IPS-18c (cell line): ENCODE data around the gene VAMP5.
A peak's percentile ranks its signal among the peaks of the same experiment; 100 is the strongest.
"Not testable (repeated sequence)": the region's sequence is repeated elsewhere in the genome, so short reads cannot be mapped to it uniquely, and the experiment has no call there.

ENCODE experiments used
- H3K4me3 ChIP-seq: 2 replicates; pipeline ENCODE4 v1.7.0; 2013; ENCODE audit warnings: low read depth, mild to moderate bottlenecking, low read length, moderate library complexity; ENCODE audit not compliant: insufficient read depth
- H3K9me3 ChIP-seq: one replicate; pipeline ENCODE4 v1.6.1; 2013; ENCODE audit warnings: mild to moderate bottlenecking, low read length, moderate library complexity; ENCODE audit not compliant: control insufficient read depth, insufficient read depth

Gene VAMP5

DNA sequence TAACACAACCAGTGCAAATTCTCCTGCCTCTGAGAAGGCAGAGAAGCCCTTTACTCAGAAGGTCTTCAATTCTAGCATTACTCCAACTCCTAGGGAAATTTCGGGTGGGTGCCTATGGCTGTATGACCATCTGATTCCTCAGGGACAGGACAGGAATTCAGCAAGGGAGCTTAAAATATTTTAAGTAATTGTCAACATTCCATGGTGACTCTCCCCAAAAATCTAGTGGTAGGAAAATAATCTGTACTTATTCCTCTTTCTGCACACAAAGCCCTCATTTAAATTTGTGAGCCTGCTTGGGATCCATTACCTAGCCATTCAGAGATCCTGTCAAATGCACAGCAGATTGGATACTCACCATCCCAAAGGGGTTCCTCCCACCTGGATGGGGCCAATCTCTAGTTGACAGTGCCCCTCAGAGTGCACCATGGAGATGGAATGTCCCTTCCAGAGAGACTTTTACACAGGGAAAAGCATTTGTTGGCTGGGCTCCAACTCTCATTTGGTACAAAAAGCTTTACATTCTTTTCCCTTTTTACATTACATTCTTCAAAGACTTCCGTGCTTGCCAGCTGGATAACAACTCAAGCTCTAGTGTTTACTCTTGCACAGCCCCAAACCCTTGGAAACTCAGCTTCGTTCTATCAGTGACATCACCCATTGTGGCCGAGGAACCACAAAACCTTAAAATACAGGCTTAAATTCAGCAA lies 21.3 kb downstream of the VAMP5 start:
- Histone ChIP-seq H3K4me3 (no peak overlapping the region), H3K9me3 (no peaks in the 10 kb centered on the region)

DNA sequence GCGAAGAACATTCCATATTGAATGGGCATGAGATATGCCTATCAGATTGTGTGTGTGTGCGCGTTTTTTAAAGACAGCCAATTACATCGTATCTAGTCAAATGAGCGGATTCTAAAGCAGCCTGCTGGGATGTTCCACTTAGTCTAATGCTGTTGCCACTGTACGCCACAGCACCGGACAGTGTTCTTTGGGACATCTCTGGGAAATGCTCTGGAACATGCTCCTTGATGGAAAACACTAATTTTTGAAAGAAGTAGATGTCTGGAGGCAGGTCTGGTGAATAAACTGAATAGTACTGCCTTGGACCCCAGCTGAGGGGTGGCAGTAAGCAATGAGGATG lies 21.9 kb downstream of the VAMP5 start:
- H3K4me3 ChIP-seq, result no peak overlapping the region

DNA sequence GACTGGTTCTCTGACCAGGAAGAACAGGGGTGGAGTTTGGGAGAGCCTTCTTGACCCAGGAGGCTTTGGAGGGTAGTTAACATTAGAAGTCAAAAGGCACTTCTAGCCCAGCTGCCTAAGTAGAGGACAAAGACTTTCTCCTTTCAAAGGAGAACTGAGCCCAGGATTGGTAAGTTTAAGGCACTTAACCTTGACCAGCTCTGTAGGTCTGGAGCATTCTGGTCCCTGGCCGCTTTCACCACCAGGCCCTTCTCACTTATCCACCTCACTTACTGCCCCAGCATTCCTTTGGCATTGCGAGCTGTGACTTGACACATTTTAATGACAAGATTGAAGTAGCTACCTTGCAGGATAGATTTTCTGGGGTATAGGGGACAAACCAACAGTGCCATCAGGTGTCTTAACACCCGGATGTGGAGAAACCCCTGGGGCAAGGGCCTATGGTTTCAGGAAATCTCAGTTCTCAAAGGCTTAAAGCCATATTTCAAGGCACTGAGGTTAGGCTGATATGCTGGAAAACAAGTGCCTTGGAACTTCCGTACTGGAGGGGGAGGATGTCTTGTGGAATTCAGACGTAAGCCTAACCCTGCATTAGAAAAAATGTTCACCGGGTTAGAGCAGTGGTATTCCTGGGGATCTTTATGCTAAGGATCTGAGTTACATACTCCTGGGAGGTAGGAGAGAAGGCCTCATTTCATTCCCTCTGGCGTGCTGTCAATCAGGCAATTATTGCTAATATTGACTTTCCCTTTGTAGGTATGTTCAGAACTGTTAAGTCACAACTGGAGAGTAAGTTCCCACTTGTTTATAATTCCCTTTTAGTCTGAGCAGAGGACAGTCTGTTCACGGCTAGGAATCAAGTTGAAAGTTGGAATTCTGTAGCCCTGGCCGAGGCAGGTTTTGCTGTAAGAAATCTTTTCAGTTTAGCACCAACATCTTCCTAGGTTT lies 23.3 kb downstream of the VAMP5 start:
- H3K9me3 ChIP-seq, result peaks cover 3% of the 10 kb centered on the region
- no peak overlapping the region for H3K4me3 ChIP-seq

More for the DNA sequence above, 21.9 kb downstream of the VAMP5 start:
- H3K9me3 ChIP-seq, result no peaks in the 10 kb centered on the region

DNA sequence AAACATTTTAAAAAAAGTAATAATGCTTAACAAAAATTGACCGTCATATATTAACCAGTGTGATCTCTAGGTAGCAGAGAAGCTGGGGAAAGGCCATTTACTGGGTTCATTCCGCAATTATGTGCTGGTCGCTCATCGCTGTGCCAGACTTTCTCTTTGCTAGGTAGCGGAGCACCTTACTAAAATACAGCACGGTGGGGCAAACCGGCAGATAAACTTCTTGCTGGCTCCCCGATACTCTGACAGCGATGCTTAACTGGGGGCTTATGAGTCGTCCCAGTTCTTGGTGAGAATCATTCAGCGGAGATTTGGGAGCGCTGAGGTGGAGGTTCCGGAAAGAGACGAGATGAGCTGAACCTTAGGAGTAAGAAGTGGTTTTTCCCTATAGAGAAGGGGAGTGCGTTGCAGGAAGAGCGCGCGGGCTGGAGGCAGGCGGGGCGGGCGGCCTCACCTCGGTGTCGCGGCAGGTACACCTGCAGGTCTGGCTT lies 27.0 kb downstream of the VAMP5 start:
- peak overlapping the region; percentile 90 for H3K4me3 ChIP-seq
- H3K9me3 ChIP-seq, result peaks cover 3% of the 10 kb centered on the region

DNA sequence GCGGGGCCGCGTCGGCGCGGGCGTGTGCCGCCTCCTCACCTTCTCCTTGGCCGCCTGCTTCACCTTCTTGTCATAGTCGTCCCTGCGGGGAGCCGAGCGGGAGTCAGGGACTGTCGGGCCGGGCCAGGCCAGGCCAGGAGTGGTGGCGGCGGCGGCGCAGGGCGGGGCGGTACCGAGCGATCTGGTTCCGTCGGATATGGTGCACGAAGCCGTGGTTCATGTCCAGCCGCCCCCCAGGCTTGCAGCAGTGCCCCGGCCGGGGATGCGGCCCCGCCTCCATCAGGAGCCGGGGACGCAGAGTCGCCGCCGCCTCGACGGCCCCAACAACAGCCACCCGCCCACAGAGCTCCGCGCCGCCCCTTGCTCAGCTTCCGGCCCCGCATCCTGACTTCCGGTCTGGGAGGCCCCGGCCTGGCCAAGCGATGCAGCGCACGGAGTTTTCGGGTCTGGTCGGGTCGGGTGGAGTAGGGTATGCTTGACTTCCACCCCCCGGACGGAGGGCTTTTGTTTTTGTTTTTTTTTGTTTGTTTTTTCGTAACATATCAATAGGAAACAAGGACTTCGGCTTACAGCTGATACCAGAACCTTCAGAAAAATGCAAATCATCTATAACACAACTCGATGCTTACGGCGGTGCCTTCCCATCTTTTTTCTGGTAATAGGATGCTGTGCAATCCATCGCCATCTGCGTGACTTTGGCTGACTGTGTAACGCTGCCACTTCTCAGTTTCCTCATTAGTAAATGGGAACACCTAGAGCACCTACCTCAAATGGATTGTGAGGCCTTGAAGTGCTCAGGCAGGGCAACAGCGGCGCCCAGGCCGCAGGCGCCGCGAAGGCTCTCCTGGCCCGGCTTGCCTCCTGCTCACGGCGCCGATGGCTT lies 27.7 kb downstream of the VAMP5 start, which contains the start of gene C2orf68:
Gene C2orf68, minus strand, starts transcription at position 362 of the 883 bp plus-strand sequence. Its CDS starts 82 bp downstream, at position 280.
- peak within 1 kb of the TSS; percentile 90 for H3K4me3 ChIP-seq
- peaks cover 3% of the 10 kb centered on the region for H3K9me3 ChIP-seq

DNA sequence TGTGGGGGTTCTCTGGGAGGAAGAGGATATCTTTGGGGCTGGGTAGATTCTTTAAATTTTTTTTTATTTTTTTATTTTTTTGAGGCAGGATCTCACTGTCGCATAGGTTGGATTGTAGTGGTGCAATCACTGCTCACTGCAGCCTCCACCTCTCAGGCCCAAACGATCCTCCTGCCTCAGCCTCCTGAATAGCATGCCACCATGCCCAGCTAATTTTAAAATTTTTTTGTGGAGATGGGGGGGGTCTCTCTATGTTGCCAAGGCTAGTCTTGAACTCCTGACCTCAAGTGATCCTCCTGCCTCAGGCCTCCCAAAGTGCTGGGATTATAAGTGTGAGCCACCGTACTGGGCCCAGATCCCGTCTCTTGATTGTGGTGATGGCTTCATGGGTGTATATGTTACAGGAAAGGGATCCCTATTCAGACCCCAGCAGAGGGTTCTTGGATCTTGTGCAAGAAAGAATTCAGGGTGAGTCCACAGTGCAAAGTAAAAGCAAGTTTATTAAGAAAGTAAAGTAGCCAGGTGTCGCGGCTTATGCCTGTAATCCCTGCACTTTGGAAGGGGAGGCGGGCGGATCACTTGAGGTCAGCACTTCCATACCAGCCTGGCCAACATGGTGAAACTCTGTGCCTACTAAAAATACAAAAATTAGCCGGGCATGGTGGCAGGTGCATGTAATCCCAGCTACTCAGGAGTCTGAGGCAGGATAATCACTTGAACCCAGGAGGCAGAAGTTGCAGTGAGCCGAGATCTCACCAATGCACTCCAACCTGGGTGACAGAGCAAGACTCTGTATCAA lies 29.7 kb downstream of the VAMP5 start:
- H3K9me3 ChIP-seq, result peaks cover 3% of the 10 kb centered on the region
- no peak overlapping the region for H3K4me3 ChIP-seq

DNA sequence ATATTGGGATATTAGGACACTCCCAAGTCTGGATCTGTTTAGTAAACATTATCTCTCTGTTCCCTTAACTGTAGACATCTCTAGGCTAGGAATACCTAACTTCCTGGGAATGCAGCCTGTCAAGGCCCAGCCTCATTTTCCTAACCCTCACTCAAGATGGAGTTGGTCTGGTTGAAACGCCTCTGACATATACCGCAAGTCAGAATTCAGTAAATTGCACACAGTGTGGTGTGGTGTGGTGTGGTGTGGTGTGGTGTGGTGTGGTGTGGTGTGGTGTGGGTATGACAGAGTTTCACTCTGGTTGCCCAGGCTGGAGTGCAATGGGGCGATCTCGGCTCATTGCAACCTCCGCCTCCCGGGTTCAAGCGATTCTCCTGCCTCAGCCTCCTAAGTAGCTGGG lies 30.5 kb downstream of the VAMP5 start:
- H3K9me3 ChIP-seq, H3K4me3 ChIP-seq: not testable (repeated sequence)

DNA sequence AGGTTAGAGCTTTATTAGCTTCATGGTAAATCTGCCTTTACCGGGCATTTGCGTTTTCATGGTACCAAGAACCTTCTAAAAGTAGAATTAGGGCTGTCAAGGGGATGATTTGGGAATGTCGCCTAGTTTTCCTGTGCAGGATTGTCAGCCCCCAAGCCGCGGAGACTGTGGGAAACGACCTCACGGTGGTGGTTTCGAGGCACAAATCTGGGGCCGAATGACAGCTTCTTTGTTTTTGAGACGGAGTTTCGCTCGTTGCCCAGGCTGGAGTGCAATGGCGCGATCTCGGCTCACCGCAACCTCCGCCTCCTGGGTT lies 31.1 kb downstream of the VAMP5 start:
- Histone ChIP-seq H3K4me3 (no peak overlapping the region), H3K9me3 (peaks cover 3% of the 10 kb centered on the region)

DNA sequence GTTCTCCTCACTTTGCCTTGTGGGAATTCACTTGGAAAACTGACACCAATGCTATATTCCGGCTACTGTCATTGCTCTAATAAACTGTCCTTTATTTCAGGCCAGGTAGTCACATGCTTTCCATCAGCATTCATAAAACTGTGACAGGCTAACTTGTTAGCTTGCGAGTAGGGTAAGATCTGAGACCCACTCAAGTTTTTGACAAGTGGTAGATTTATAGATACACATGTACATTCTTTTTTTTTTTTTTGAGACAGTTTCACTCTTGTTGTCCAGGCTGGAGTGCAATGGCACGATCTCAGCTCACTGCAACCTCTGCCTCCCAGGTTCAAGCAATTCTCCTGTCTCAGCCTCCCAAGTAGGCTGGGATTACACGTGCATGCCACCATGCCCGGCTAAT lies 33.5 kb downstream of the VAMP5 start:
- not testable (repeated sequence) for H3K4me3 ChIP-seq, H3K9me3 ChIP-seq

DNA sequence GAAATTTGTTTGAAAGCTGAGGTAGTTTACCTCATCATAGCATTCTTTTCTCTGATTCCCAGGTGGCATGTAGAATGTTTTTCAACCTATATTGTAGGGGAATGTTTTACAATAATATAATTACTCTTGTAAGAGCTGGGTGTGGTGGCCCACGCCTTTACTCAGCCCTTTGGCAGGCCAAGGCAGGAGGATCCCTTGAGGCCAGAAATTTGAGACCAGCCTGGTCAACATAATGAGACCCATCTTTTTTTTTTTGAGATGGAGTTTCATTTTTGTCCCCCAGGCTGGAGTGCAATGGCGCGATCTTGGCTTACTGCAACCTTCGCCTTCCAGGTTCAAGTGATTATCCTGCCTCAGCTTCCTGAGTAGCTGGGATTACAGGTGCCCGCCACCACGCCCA lies 35.4 kb downstream of the VAMP5 start:
- no peak overlapping the region for H3K4me3 ChIP-seq
- no peaks in the 10 kb centered on the region for H3K9me3 ChIP-seq

DNA sequence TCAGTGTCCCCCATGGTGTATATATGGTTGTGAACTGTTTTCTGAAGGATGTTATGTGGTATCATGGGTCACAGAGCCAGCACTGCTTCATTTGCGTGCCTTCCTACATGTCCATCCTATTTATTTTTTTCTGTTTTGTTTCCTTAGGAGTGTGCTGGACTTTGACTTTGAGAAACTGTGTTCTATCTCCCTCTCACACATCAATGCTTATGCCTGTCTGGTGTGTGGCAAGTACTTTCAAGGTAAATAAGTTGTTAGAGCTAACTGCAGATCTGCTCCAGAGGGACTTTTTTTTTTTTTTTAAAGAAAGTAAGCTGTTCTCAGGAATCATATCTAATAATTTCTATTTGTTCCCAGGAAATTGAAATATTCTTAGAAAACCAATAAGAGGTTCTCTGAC lies 37.1 kb downstream of the VAMP5 start:
- no peak overlapping the region for H3K4me3 ChIP-seq
- H3K9me3 ChIP-seq, result no peaks in the 10 kb centered on the region

DNA sequence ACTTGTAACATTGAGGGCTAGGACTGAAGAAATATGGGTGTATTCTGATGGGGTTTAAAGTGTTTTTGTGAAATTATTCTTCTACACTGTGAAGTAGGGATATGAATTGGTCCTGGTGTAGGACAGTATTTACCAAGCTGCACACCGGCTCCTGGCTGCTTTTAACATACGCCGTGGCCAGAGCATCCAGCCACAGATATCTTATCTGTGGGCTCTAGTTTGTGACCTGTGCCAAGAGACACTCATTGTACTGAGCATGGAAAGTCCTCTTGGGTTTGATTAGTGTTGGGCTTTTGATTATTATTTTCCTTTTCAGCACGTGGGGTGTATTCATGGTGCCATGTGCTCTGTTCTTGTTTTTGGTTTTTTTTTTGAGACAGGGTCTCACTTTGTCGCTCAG lies 39.8 kb downstream of the VAMP5 start:
- Histone ChIP-seq H3K9me3 (no peaks in the 10 kb centered on the region), H3K4me3 (no peak overlapping the region)

DNA sequence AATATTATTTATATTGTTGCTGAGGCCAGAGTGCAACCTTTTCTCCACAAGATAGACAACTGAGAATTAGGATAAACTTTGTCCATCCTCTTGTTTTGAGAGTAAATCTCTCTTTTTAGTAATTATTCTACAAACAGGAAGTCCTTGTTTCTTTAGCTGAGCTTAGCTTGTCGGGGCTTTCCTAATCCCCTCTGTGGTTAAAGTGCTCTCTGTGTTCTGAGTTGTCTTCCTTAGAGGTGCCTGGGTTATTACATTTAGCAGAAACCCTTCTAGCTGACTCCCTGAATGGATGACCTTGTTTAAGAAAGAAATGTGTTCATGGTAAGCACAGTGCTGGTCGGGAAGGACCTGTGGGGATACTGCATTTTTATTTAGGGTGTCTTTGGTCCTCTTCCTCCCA lies 44.4 kb downstream of the VAMP5 start:
- Histone ChIP-seq H3K9me3 (no peaks in the 10 kb centered on the region), H3K4me3 (no peak overlapping the region)

DNA sequence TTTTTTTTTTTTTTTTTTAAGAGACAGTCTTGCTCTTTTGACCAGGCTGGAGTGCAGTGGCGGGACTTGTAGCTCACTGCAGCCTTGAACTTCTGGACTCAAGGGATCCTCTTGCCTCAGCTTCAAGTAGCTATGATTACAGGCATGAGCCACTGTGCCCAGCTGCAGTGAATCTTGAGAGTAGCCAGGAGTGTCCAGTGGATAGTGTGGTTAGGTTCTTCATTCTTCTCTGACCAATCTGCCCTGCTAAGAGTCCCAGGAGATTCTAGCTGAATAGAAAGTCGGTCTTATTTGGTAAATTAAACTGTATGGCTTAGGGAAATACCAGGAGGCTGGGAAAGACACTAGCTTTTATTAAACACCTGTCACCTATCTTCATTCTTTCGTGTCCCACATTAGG lies 47.1 kb downstream of the VAMP5 start:
- Histone ChIP-seq H3K9me3 (no peaks in the 10 kb centered on the region), H3K4me3 (no peak overlapping the region)

DNA sequence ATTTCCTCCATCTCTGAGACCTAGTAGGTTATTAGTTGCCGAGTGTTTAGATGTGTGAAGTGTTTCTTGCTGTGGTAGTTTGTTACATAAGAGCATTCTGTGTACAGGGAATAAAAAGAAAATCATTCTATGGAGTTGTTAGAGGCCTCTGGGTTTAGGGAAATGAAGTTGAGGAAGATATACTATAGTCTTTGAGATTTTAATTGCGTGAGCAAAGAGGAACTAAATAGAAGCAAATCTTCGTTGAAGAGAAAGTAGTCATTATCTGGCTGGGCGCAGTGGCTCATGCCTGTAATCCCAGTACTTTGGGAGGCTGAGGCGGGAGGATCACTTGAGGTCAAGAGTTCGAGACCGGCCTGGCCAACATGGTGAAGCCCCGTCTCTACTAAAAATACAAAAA lies 50.8 kb downstream of the VAMP5 start:
- Histone ChIP-seq H3K4me3 (no peak overlapping the region), H3K9me3 (no peaks in the 10 kb centered on the region)

DNA sequence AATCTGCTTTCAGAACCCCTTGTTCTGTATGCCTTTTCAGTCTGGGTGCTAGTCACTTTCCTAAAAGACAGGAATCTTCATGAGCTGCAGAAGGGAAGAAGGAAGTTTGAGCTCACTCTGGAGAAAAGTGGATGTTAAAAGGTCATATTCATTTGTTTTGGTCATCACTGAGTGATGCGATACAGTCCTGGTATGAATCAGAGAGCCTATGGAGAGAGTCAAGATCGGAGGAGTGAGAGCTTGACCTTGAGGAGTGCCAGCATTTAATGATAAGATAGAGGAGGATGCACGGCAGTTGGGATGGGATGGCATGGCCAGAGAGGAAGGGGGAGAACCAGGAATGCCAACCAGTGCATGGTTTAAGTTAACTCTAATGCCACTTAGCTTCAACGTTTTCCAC lies 51.4 kb downstream of the VAMP5 start:
- Histone ChIP-seq H3K9me3 (no peaks in the 10 kb centered on the region), H3K4me3 (no peak overlapping the region)

DNA sequence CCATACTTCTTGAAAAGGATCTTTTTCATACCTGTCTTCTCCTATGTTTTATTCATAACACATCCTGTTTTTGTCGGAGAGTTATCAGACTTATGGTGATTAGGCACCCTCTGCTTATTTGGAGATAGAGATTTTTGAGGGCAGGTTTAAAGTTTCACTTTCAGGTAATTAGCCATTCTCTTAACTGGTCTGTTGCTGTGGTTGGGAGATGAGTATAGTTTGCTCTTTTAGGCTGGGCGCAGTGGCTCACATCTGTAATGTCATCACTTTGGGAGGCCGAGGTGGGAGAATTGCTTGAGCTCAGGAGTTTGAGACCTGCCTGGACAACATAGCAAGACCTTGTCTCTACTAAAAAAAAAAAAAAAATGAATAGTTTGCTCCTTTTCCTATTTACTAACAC lies 58.5 kb downstream of the VAMP5 start:
- Histone ChIP-seq H3K4me3 (no peak overlapping the region), H3K9me3 (no peaks in the 10 kb centered on the region)
